NCI-H526 treated with DMSO at 0.1 percent for 48 hours (cell line): ENCODE data around the gene EME2.
"Not testable (repeated sequence)": the region's sequence is repeated elsewhere in the genome, so short reads cannot be mapped to it uniquely, and the experiment has no call there.

Experiments
- DNase-seq: peaks from one replicate; lab custom pipeline; 2025; lab: John Stamatoyannopoulos, UW

The EME2 gene

GRCh38 chr16:1791256-1791942 is 18.8 kb downstream of the EME2 start:
- no peak for DNase-seq

GRCh38 chr16:1791943-1792812 is 19.6 kb downstream of the EME2 start:
- DNase-seq, result no peak

GRCh38 chr16:1792836-1793577 is 20.4 kb downstream of the EME2 start:
- no peak for DNase-seq

- DNase-seq, result no peak
These were observed 21.1 kb downstream of the EME2 start, which contains the start of gene IGFALS for GRCh38 chr16:1793578-1794220. IGFALS (minus strand) TSS chr16:1793705; CDS start chr16:1793652, 53 bp downstream.

- no peak for DNase-seq
These were observed 21.7 kb downstream of the EME2 start for GRCh38 chr16:1794221-1794871.

GRCh38 chr16:1794908-1795666 is 22.5 kb downstream of the EME2 start:
- no peak for DNase-seq

GRCh38 chr16:1799263-1799662 is 26.7 kb downstream of the EME2 start:
- DNase-seq, result not testable (repeated sequence)

GRCh38 chr16:1800701-1801100 is 28.1 kb downstream of the EME2 start:
- DNase-seq, result no peak

GRCh38 chr16:1807626-1808025 is 35.0 kb downstream of the EME2 start:
- DNase-seq, result no peak

- DNase-seq, result no peak
These were observed 36.1 kb downstream of the EME2 start for GRCh38 chr16:1808691-1809090.

GRCh38 chr16:1809281-1809801 is 36.7 kb downstream of the EME2 start:
- DNase-seq, result no peak

GRCh38 chr16:1810106-1810505 is 37.5 kb downstream of the EME2 start:
- DNase-seq, result no peak

- DNase-seq, result no peak
These were observed 37.9 kb downstream of the EME2 start for GRCh38 chr16:1810536-1810935.

GRCh38 chr16:1812732-1813163 is 40.1 kb downstream of the EME2 start:
- DNase-seq, result peak; percentile 0

- DNase-seq, result no peak
These were observed 42.9 kb downstream of the EME2 start for GRCh38 chr16:1815461-1815860.

GRCh38 chr16:1816396-1817275 is 44.0 kb downstream of the EME2 start:
- no peak for DNase-seq

- DNase-seq, result no peak
These were observed 44.6 kb downstream of the EME2 start for GRCh38 chr16:1817276-1817589.

GRCh38 chr16:1817716-1818115 is 45.1 kb downstream of the EME2 start:
- no peak for DNase-seq

- no peak for DNase-seq
These were observed 45.7 kb downstream of the EME2 start for GRCh38 chr16:1818204-1818872.
